HCT116 (cell line): Measurements from ENCODE around the gene ZDHHC14. TPM values are rescaled to one million over a fixed set of nuclear protein-coding genes. Genes with fewer than 3 reads are reported as not detected.

Experiments
- ATAC-seq: fragments of 200-7000 bp; cut with Tn5 transposase; 2 replicates; pipeline ENCODE4 v1.9.1; 2020; ENCODE audit warnings: mild to moderate bottlenecking, moderate library complexity
- BruUV-seq: library from RNA; stranded (reverse); fragments of 400-500 nt; replicated peaks from 2 replicates; lab custom pipeline; 2021; lab: Mats Ljungman, UMichigan
- CTCF ChIA-PET: fragments of 300-600 bp; sonication (Branson Sonifier 250); formaldehyde crosslinking; loops from one replicate; lab custom pipeline; 2021; ENCODE audit warnings: antibody characterized with exemption; lab: Charles Lee
- POLR2A ChIA-PET: fragments of 300-600, 350-600 bp; sonication (Branson Sonifier 250); formaldehyde crosslinking; loops from one replicate; lab custom pipeline; 2021; ENCODE audit warnings: antibody characterized with exemption; lab: Charles Lee
- RAD21 ChIA-PET, 2 experiments: fragments of 300-600 bp; sonication (Branson Sonifier 250); formaldehyde crosslinking; loops; one replicate each; lab custom pipeline; 2023; ENCODE audit warnings: low total read pairs in 2 of 2; ENCODE audit not compliant: uncharacterized antibody in 2 of 2, unreplicated experiment in 2 of 2, low non-redundant PET in 1 of 2; lab: Charles Lee
- DNase-seq: peaks from one replicate; pipeline ENCODE4 v3.0.0-alpha.2; 2010; ENCODE audit warnings: low read depth, low spot score
- H2AFZ ChIP-seq: fragments of 200-600 bp; shearing (Covaris generic), sonication (generic); 2 replicates; pipeline ENCODE4 v1.6.1; 2017; ENCODE audit warnings: low read depth, mixed run types, mixed read lengths, antibody characterized with exemption, low read length; ENCODE audit not compliant: poor library complexity, severe bottlenecking
- H3K27ac ChIP-seq: 2 replicates; pipeline ENCODE4 v1.5.1; 2012; ENCODE audit warnings: low read depth, low read length
- H3K27me3 ChIP-seq: fragments of 200-600 bp; sonication (generic); 2 replicates; pipeline ENCODE4 v1.6.1; 2016; ENCODE audit warnings: mixed run types, low read length, mixed read lengths; ENCODE audit not compliant: insufficient read depth
- H3K36me3 ChIP-seq, 2 experiments: fragments of 200-500 bp in 1 of 2; fragments of 200-600 bp in 1 of 2; sonication (Bioruptor generic) in 1 of 2; sonication (generic) in 1 of 2; 2 replicates each; pipeline versions ENCODE4 v1.5.1 to v1.6.1; 2014 to 2016; ENCODE audit warnings: low read length in 2 of 2, inconsistent platforms in 1 of 2, mixed read lengths in 1 of 2, mixed run types in 1 of 2; ENCODE audit not compliant: insufficient read depth in 2 of 2, control insufficient read depth in 1 of 2
- H3K4me1 ChIP-seq, 2 experiments: fragments of 200-600 bp in 1 of 2; sonication (generic) in 1 of 2; 2 replicates each; pipeline versions ENCODE4 v1.5.1 to v1.6.1; 2012 to 2017; ENCODE audit warnings: low read length in 2 of 2, inconsistent platforms in 1 of 2, mild to moderate bottlenecking in 1 of 2, mixed read lengths in 1 of 2, mixed run types in 1 of 2, moderate library complexity in 1 of 2; ENCODE audit not compliant: insufficient read depth in 2 of 2, control insufficient read depth in 1 of 2
- H3K4me2 ChIP-seq: fragments of 200-600 bp; sonication (generic); 2 replicates; pipeline ENCODE4 v1.6.1; 2017; ENCODE audit warnings: mixed run types, low read length, mixed read lengths
- H3K4me3 ChIP-seq, 2 experiments: fragments of 200-600 bp in 1 of 2; sonication (generic) in 1 of 2; replicated peaks in 1 of 2; 2 replicates each; pipeline ENCODE4 v1.5.1; 2011 to 2016; ENCODE audit warnings: low read length in 2 of 2, control low read depth in 1 of 2, low read depth in 1 of 2, mild to moderate bottlenecking in 1 of 2, mixed read lengths in 1 of 2, mixed run types in 1 of 2
- H3K79me2 ChIP-seq: fragments of 200-600 bp; sonication (generic); 2 replicates; pipeline ENCODE4 v1.6.1; 2017; ENCODE audit warnings: mild to moderate bottlenecking, mixed run types, low read length, moderate library complexity, mixed read lengths; ENCODE audit not compliant: insufficient read depth
- H3K9ac ChIP-seq: fragments of 200-600 bp; sonication (generic); 2 replicates; pipeline ENCODE4 v1.6.1; 2016; ENCODE audit warnings: low read length, mixed read lengths
- H3K9me2 ChIP-seq: fragments of 200-600 bp; sonication (generic), shearing (Covaris generic); 2 replicates; pipeline ENCODE4 v1.6.1; 2017; ENCODE audit warnings: mixed run types, mild to moderate bottlenecking, moderate library complexity; ENCODE audit not compliant: insufficient read depth
- H3K9me3 ChIP-seq, 2 experiments: fragments of 200-500 bp in 1 of 2; fragments of 200-600 bp in 1 of 2; sonication (Bioruptor generic) in 1 of 2; sonication (generic) in 1 of 2; 2 replicates each; pipeline ENCODE4 v1.6.1; 2014 to 2017; ENCODE audit warnings: low read length in 2 of 2, mixed read lengths in 2 of 2, inconsistent platforms in 1 of 2, low read depth in 1 of 2, mild to moderate bottlenecking in 1 of 2, mixed run types in 1 of 2, moderate library complexity in 1 of 2; ENCODE audit not compliant: control insufficient read depth in 1 of 2, insufficient read depth in 1 of 2
- H4K20me1 ChIP-seq: fragments of 200-600 bp; sonication (generic), shearing (Covaris generic); 2 replicates; pipeline ENCODE4 v1.6.1; 2017; ENCODE audit warnings: mixed run types, mild to moderate bottlenecking, moderate library complexity; ENCODE audit not compliant: insufficient read depth
- CBX3 ChIP-seq: IDR thresholded peaks from 2 replicates; pipeline ENCODE4 v1.6.1; 2012; ENCODE audit warnings: low read depth
- EGR1 ChIP-seq: IDR thresholded peaks from 2 replicates; pipeline ENCODE4 v1.6.1; 2012; ENCODE audit warnings: low read depth
- ELF1 ChIP-seq: IDR thresholded peaks from 2 replicates; pipeline ENCODE4 v1.6.1; 2012; ENCODE audit warnings: low read depth, borderline replicate concordance
- EZH2 ChIP-seq: fragments of 200-600 bp; sonication (generic); IDR thresholded peaks from 2 replicates; pipeline ENCODE4 v1.6.1; 2017; ENCODE audit warnings: antibody characterized with exemption, mixed run types
- EZH2phosphoT487 ChIP-seq: fragments of 200-600 bp; IDR thresholded peaks from 2 replicates; pipeline ENCODE4 v1.6.1; 2018; ENCODE audit warnings: antibody characterized with exemption, borderline replicate concordance
- FOSL1 ChIP-seq: IDR thresholded peaks from 2 replicates; pipeline ENCODE4 v1.6.1; 2012; ENCODE audit warnings: low read depth
- JUND ChIP-seq: IDR thresholded peaks from 2 replicates; pipeline ENCODE4 v1.6.1; 2012
- MAX ChIP-seq: IDR thresholded peaks from 2 replicates; pipeline ENCODE4 v1.6.1; 2012
- POLR2A ChIP-seq: IDR thresholded peaks from 2 replicates; pipeline ENCODE4 v1.7.0; 2011; ENCODE audit warnings: borderline replicate concordance; ENCODE audit not compliant: insufficient read depth, insufficient read length; ENCODE audit errors: extremely low read depth
- POLR2AphosphoS5 ChIP-seq: IDR thresholded peaks from 2 replicates; pipeline ENCODE4 v1.6.1; 2011; ENCODE audit warnings: mild to moderate bottlenecking, low read depth, low read length, moderate library complexity
- TCF7L2 ChIP-seq: IDR thresholded peaks from 2 replicates; pipeline ENCODE4 v1.7.0; 2011; ENCODE audit warnings: borderline replicate concordance, inconsistent platforms; ENCODE audit not compliant: insufficient read depth, insufficient read length; ENCODE audit errors: extremely low read depth
- YY1 ChIP-seq: IDR thresholded peaks from 2 replicates; pipeline ENCODE4 v1.6.1; 2011; ENCODE audit warnings: low read length, low read depth, moderate library complexity, mild to moderate bottlenecking; ENCODE audit not compliant: insufficient replicate concordance; ENCODE audit errors: extremely low read depth
- ZFX ChIP-seq: fragments of 450-650 bp; IDR thresholded peaks from 2 replicates; pipeline ENCODE4 v1.6.1; 2017
- ZNF274 ChIP-seq: fragments of 200-500 bp; sonication (Bioruptor generic); IDR thresholded peaks from 2 replicates; pipeline ENCODE4 v1.6.1; 2014; ENCODE audit warnings: mild to moderate bottlenecking, low read depth, low read length, inconsistent platforms
- intact Hi-C: fragments of 100-400 bp; cut with micrococcal nuclease; formaldehyde crosslinking; loops from 2 replicates; pipeline ENCODE4 v1.10.0; 2022
- total RNA-seq: library from RNA; stranded (reverse); gene quantifications from one replicate; pipeline ENCODE4 v1.2.1, GENCODE V29; 2021; ENCODE audit not compliant: unreplicated experiment
- TF ChIP-seq, protein P1 (sequence below): IDR thresholded peaks from 2 replicates; pipeline ENCODE4 v1.6.1; 2012
- TF ChIP-seq, protein P2 (sequence below): IDR thresholded peaks from 2 replicates; pipeline ENCODE4 v1.6.1; 2011; ENCODE audit warnings: mild to moderate bottlenecking, low read length, moderate library complexity; ENCODE audit not compliant: insufficient replicate concordance; ENCODE audit errors: extremely low read depth

The ZDHHC14 gene
- total RNA-seq, 1 experiment from 2014 or later = 5.3 TPM

DNA sequence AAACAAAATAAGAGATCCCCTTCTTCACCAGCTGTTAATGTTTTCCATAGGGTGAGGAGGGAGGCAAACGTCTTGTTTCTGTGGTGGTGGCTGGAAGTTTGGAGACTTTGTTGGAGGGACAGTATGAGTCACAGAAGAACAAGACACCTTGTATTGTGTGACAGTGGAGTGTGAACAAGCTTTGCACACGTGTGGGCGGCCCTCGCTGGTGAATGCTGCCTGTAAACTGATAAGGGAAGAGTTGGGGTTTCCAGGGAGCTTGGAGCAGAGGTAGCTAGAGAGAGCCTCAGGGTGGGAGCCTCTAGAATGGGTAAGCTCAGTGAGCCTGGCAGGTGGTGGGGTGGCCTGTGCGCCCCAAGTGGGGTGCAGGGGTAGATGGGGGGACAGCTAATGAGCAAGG is 78.3 kb downstream of the ZDHHC14 start:
- BruUV-seq = no TSS peak
- DNase-seq (no peak), ATAC-seq (no peak)
- POLR2A ChIA-PET = no interaction called here
- H2AFZ ChIP-seq = no peak overlapping the region
- H3K4me2 ChIP-seq = no peak overlapping the region
- no peak overlapping the region for H3K9ac ChIP-seq
- no peak overlapping the region for H3K4me3 ChIP-seq
- no peaks in the 10 kb centered on the region for H3K27me3 ChIP-seq
- peaks cover 0 to 13% of the 10 kb centered on the region in 2 experiments; a peak in 2 of 4 replicates for H3K4me1 ChIP-seq
- H3K36me3 ChIP-seq = no peaks in the 10 kb centered on the region
- no peaks in the 10 kb centered on the region for H4K20me1 ChIP-seq
- RAD21 ChIA-PET = no interaction called here
- H3K9me3 ChIP-seq = no peaks in the 10 kb centered on the region
- H3K27ac ChIP-seq = no peak overlapping the region
- no peaks in the 10 kb centered on the region for H3K9me2 ChIP-seq
- H3K79me2 ChIP-seq = no peaks in the 10 kb centered on the region
- CTCF ChIA-PET = no interaction called here
- TF ChIP-seq EGR1 (no peak), CBX3 (no peak), ZNF274 (no peak), EZH2 (no peak), EZH2phosphoT487 (no peak), JUND (no peak), POLR2AphosphoS5 (no peak)
- TF ChIP-seq, protein P1, sequence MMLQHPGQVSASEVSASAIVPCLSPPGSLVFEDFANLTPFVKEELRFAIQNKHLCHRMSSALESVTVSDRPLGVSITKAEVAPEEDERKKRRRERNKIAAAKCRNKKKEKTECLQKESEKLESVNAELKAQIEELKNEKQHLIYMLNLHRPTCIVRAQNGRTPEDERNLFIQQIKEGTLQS = no peak
- intact Hi-C loops = no loop called here

DNA sequence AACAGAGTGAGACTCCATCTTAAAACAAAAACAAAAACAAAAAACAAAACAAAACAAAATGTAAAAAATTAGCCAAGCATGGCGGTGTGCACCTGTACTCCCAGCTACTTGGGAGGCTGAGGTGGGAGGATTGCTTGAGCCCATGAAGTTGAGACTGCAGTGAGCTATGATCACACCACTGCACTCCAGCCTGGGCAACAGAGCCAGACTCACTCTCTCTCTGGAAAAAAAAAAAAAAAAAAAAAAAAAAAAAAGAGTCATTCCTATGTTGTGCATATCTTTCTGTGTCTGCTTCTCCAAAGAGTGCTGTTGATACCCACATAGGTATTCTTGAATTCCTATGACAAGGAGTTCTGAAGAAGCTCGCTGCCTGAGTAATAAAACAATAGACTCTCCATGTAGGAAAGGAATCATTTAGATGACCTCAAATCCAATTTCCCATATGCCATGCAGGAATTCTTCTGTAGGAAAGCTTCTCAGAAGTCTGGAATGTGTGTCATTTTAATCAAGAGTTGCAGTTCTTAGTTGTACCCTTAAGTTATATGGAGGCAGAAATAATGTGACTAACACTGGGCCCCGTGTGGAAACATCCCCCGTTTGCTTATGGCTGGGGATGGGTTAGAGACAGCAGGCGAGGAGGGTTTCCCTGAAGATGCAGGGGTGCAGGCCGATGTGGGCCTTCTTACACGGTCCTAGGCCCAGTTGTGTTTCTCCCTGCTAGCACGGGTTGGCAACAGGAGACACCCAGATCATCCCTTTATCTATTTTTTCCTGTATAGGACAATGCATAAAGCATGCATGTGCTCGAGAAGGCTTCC is 79.4 kb downstream of the ZDHHC14 start:
- RAD21 ChIA-PET = no interaction called here
- Histone ChIP-seq H3K27me3 (no peaks in the 10 kb centered on the region), H3K4me3 (no peak overlapping the region), H2AFZ (no peak overlapping the region), H4K20me1 (no peaks in the 10 kb centered on the region), H3K27ac (no peak overlapping the region), H3K4me2 (no peak overlapping the region), H3K36me3 (no peaks in the 10 kb centered on the region), H3K9me3 (no peaks in the 10 kb centered on the region), H3K9me2 (no peaks in the 10 kb centered on the region), H3K9ac (no peak overlapping the region), H3K79me2 (no peaks in the 10 kb centered on the region), H3K4me1 (peaks cover 0 to 13% of the 10 kb centered on the region in 2 experiments; a peak in 2 of 4 replicates)
- POLR2A ChIA-PET = no interaction called here
- intact Hi-C loops = no loop called here
- DNase-seq = no peak
- BruUV-seq = no TSS peak
- CTCF ChIA-PET = no interaction called here
- no peak for ATAC-seq
- TF ChIP-seq JUND (no peak), POLR2AphosphoS5 (no peak), ZFX (no peak), MAX (no peak), EZH2 (no peak), FOSL1 (no peak), EGR1 (no peak), ZNF274 (no peak), EZH2phosphoT487 (no peak), ELF1 (no peak), TCF7L2 (no peak), POLR2A (no peak), YY1 (no peak)
- TF ChIP-seq, protein P2, sequence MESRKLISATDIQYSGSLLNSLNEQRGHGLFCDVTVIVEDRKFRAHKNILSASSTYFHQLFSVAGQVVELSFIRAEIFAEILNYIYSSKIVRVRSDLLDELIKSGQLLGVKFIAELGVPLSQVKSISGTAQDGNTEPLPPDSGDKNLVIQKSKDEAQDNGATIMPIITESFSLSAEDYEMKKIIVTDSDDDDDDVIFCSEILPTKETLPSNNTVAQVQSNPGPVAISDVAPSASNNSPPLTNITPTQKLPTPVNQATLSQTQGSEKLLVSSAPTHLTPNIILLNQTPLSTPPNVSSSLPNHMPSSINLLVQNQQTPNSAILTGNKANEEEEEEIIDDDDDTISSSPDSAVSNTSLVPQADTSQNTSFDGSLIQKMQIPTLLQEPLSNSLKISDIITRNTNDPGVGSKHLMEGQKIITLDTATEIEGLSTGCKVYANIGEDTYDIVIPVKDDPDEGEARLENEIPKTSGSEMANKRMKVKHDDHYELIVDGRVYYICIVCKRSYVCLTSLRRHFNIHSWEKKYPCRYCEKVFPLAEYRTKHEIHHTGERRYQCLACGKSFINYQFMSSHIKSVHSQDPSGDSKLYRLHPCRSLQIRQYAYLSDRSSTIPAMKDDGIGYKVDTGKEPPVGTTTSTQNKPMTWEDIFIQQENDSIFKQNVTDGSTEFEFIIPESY = no peak
- TF ChIP-seq, protein P1 = no peak
